Transverse colon (tissue), 4 donors: ENCODE results near the gene OXSR1. TPM values are rescaled to one million over a fixed set of nuclear protein-coding genes. Genes with fewer than 3 reads are reported as not detected.

ENCODE experiments used
- DNase-seq: peaks from one replicate; pipeline ENCODE4 v3.0.0-alpha.2; 2019
- H3K27ac ChIP-seq, 4 donors: fragments of 200-600 bp; sonication (generic); 2 replicates each; pipeline ENCODE4 v1.5.1; 2016 to 2018; ENCODE audit warnings: inconsistent platforms in 4 of 4
- H3K27me3 ChIP-seq: fragments of 200-600 bp; sonication (generic); 2 replicates; pipeline ENCODE4 v1.5.1; 2017; ENCODE audit warnings: inconsistent platforms
- H3K36me3 ChIP-seq, 4 donors: fragments of 200-600 bp; sonication (generic); 2 replicates each; pipeline ENCODE4 v1.5.1; 2017 to 2019; ENCODE audit warnings: inconsistent platforms in 4 of 4
- H3K4me1 ChIP-seq, 4 donors: fragments of 200-600 bp; sonication (generic); 2 replicates each; pipeline ENCODE4 v1.5.1; 2017 to 2020; ENCODE audit warnings: inconsistent platforms in 4 of 4
- H3K4me3 ChIP-seq, 4 donors: fragments of 200-600 bp; sonication (generic); 1 replicate in 1 of 4; 2 replicates in 3 of 4; pipeline versions ENCODE4 v1.5.1 to v1.6.1; 2017 to 2019; ENCODE audit warnings: inconsistent platforms in 4 of 4
- H3K9me3 ChIP-seq, 2 donors: fragments of 200-600 bp; sonication (generic); 2 replicates each; pipeline ENCODE4 v1.5.1; 2017 to 2019; ENCODE audit warnings: inconsistent platforms in 2 of 2
- EP300 ChIP-seq: sonication (generic); formaldehyde crosslinking; IDR thresholded peaks from one replicate; pipeline ENCODE4 v1.6.1; 2017; ENCODE audit warnings: antibody characterized with exemption, low read depth
- POLR2A ChIP-seq: fragments of 450-650 bp; IDR thresholded peaks from one replicate; pipeline ENCODE4 v1.6.1; 2016; ENCODE audit warnings: antibody characterized with exemption, mild to moderate bottlenecking, moderate library complexity
- POLR2AphosphoS5 ChIP-seq, 3 donors: sonication (generic); formaldehyde crosslinking; IDR thresholded peaks; one replicate each; pipeline ENCODE4 v1.6.1; 2016; ENCODE audit warnings: antibody characterized with exemption in 3 of 3
- WGBS, 2 donors: methylation state at CpG; one replicate each; pipeline ENCODE4 v1.1.5; 2018; ENCODE audit warnings: low coverage in 1 of 2; 5-methylcytosine and 5-hydroxymethylcytosine counted together
- in situ Hi-C, 4 donors: fragments of 200-750 bp; cut with MboI; loops; one replicate each; pipeline versions ENCODE4 v1.15.0 to v1.15.1; 2017; ENCODE audit warnings: low sequenced_read_pairs in 3 of 4, low pct_ligation_motif_present in 1 of 4, low pct_unique_long_range_greater_than_20kb in 1 of 4
- intact Hi-C: fragments of 100-400 bp; cut with DNase I; formaldehyde crosslinking; loops from one replicate; pipeline ENCODE4 v1.15.1; 2023; ENCODE audit warnings: low total_unique reads
- total RNA-seq, 4 donors: library from RNA; depleted of rRNA; stranded (reverse); fragments of >200 nt; gene quantifications; one replicate each; pipeline ENCODE4 v1.1.0, GENCODE V29; 2016
- TF ChIP-seq, protein P1 (sequence below), 5 experiments: fragments of 200-600 bp in 3 of 5; fragments of 450-650 bp in 2 of 5; sonication (generic) in 3 of 5; IDR thresholded peaks; 1 replicate in 2 of 5; 2 replicates in 3 of 5; pipeline ENCODE4 v1.5.1; 2016 to 2017; ENCODE audit warnings: antibody characterized with exemption in 5 of 5, inconsistent platforms in 3 of 5, mild to moderate bottlenecking in 2 of 5, moderate library complexity in 1 of 5

OXSR1 gene
- total RNA-seq, 4 donors from 2014 or later = 35.9 to 47.9 (median 43.5) TPM

DNA sequence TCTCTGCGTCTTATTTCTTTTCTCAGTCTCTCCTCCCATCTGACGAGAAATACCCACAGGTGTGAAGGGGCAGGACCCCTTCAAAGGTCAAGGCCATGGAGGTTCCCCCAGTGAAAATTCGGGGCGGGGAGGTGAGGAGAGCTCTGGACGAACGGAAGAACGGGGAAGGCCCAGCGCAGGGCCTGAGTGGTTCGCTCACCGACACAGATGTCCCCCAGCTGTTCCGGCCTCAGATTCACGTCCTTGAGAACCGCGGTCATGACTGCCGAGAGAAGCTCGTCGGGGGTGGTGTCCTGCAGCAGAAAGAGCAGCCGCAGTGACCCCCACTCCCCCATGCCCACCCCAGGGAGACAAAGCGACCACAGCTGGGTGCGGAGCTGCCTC lies 29.0 kb upstream of the OXSR1 start:
- Histone ChIP-seq H3K36me3 (peaks cover 0 to 10% (median 0%) of the 10 kb centered on the region in 4 donors), H3K4me3 (peak overlapping the region; percentile 62 to 99 (median 89)), H3K27ac (peak overlapping the region; percentile 92 to 97 (median 95)), H3K9me3 (no peaks in the 10 kb centered on the region), H3K4me1 (peaks cover 35 to 61% (median 52%) of the 10 kb centered on the region in 4 donors), H3K27me3 (no peaks in the 10 kb centered on the region)
- intact Hi-C loops (no loop called here), in situ Hi-C loops (loop anchor here in 2 of 4 donors (25.0 kb wide), 2 partner anchors 326 to 351 kb away; partner anchors contain the start of genes ACVR2B (in 1 of the 2) and EXOG (in 1 of the 2))
- TF ChIP-seq, protein P1, sequence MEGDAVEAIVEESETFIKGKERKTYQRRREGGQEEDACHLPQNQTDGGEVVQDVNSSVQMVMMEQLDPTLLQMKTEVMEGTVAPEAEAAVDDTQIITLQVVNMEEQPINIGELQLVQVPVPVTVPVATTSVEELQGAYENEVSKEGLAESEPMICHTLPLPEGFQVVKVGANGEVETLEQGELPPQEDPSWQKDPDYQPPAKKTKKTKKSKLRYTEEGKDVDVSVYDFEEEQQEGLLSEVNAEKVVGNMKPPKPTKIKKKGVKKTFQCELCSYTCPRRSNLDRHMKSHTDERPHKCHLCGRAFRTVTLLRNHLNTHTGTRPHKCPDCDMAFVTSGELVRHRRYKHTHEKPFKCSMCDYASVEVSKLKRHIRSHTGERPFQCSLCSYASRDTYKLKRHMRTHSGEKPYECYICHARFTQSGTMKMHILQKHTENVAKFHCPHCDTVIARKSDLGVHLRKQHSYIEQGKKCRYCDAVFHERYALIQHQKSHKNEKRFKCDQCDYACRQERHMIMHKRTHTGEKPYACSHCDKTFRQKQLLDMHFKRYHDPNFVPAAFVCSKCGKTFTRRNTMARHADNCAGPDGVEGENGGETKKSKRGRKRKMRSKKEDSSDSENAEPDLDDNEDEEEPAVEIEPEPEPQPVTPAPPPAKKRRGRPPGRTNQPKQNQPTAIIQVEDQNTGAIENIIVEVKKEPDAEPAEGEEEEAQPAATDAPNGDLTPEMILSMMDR (IDR thresholded peaks at IDR 0.05) = no peak
- TF ChIP-seq POLR2A = no peak
- TF ChIP-seq EP300 = no peak
- TF ChIP-seq POLR2AphosphoS5 (IDR thresholded peaks at IDR 0.05) = no peak
- DNase-seq = peak; percentile 37
- WGBS, 2 donors = 0% methylated on average over 1 to 20 of the region's 20 CpGs

DNA sequence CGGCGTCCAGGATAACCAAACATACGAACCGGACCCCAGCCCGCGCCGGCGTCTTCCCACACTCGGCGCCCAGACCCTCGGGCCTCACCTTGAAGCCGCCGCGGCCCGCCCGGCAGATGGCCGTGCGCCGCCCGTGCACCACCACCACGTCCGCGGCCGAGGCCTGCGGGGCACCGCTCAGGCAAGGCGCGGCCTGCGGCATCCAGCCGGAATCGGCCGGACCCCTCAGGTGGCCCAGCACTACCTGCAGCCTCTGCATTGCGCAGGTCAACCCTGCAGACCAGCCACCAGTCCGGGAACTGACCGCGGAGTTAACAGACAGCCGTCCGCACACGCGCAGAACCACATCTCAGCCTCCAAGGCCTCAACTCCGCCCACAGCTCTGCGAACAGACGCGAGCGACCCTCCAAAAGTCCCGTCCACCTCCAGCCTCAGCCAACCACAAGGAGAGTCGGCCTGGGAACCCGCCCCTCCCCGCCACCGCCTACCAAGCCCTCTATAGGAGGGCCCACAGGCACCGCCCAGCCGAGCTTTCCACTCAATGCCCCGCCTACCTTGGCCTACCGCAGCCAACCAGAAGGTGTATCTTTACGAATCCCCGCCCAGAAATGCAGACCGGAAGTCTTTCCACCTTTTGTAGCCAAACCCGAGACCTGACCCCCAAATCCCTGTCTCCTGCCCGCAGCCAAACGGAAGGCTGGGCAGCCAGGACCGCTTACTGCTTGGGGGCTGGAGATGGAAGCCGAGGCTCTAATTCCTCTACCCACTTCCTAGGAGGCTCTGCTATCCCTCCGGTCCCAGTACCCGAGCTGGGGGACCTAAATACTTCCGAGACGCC lies 28.3 kb upstream of the OXSR1 start, which contains the start of gene ACAA1:
ACAA1 (minus strand) TSS at position 351 of the 838 bp plus-strand sequence; CDS start at position 259, 92 bp downstream.
- in situ Hi-C loops = loop anchor here in 2 of 4 donors (25.0 kb wide), 2 partner anchors 325 to 350 kb away; partner anchors contain the start of genes ACVR2B (in 1 of the 2) and EXOG (in 1 of the 2)
- Histone ChIP-seq H3K4me3 (peak within 1 kb of the TSS; percentile 62 to 99 (median 89)), H3K27me3 (no peaks in the 10 kb centered on the region), H3K36me3 (peaks cover 0 to 16% (median 3%) of the 10 kb centered on the region in 4 donors), H3K4me1 (peaks cover 35 to 61% (median 52%) of the 10 kb centered on the region in 4 donors), H3K9me3 (no peaks in the 10 kb centered on the region), H3K27ac (peak within 1 kb of the TSS; percentile 92 to 97 (median 95))
- intact Hi-C loops = no loop called here
- WGBS, 2 donors = 0 to 1% methylated on average over 5 to 63 of the region's 66 CpGs
- DNase-seq = peak; percentile 100
- TF ChIP-seq EP300 = no peak
- TF ChIP-seq, protein P1 (IDR thresholded peaks at IDR 0.05) = no peak
- TF ChIP-seq POLR2A = peak; percentile 97
- peak; percentile 96 to 98 (median 96) for TF ChIP-seq POLR2AphosphoS5 (IDR thresholded peaks at IDR 0.05)

DNA sequence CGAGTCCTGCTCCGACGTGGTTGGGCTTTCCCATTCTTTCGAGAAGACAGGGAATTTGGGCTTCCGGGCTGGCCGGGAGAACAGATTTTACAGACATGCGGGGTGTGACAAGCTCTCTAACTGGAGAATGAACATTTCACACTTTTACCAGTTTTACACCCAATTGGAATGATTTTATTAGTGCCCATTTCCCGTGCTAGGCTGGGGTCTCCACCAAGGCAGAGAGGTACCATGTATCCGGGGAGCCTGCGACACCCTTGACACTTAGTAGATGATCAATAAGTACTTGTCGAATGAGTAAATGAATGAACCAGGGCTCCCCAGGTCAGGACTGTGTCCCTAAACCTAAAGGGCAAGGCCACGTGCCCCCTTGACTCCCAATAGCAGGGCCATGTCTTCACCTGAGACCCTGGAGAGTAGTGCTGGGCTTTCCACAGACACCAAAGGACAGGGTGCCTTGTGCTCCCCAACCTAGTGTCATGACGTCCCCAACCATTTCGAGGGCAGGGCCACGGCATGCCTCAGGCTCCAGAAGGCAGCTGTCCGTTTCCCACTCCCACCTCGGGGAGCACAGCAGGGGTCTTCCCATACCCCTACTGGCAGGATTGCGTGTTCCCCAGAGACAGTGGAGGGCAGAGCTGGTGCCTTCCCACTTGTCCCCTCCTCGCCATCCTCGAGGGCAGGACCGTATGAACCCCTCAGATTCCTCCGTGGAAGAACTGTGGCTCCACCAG lies 27.6 kb upstream of the OXSR1 start:
- Histone ChIP-seq H3K27ac (peak overlapping the region; percentile 91 to 97 (median 95)), H3K9me3 (no peaks in the 10 kb centered on the region), H3K4me1 (peaks cover 35 to 54% (median 51%) of the 10 kb centered on the region in 4 donors), H3K27me3 (no peaks in the 10 kb centered on the region), H3K36me3 (peaks cover 0 to 12% (median 3%) of the 10 kb centered on the region in 4 donors), H3K4me3 (peak overlapping the region; percentile 58 to 97 (median 72))
- intact Hi-C loops (no loop called here), in situ Hi-C loops (loop anchor here in 2 of 4 donors (25.0 kb wide), 2 partner anchors 325 to 350 kb away; partner anchors contain the start of genes ACVR2B (in 1 of the 2) and EXOG (in 1 of the 2))
- TF ChIP-seq POLR2A = no peak
- no peak for TF ChIP-seq POLR2AphosphoS5 (IDR thresholded peaks at IDR 0.05)
- TF ChIP-seq, protein P1 (IDR thresholded peaks at IDR 0.05) = peak in 2 of 5 experiments; percentile 19 to 29
- no peak for TF ChIP-seq EP300
- peak; percentile 37 for DNase-seq
- 0 to 8% methylated on average over 5 to 16 of the region's 22 CpGs for WGBS, 2 donors
